HEK293T (cell line): ENCODE data around the gene SOX6.

Experiments used
- SP1 ChIP-seq: fragments of 450-650 bp; IDR thresholded peaks from 2 replicates; pipeline ENCODE4 v1.6.1; 2017
- TARDBP ChIP-seq: fragments of 450-650 bp; IDR thresholded peaks from 2 replicates; pipeline ENCODE4 v1.6.1; 2016

DNA sequence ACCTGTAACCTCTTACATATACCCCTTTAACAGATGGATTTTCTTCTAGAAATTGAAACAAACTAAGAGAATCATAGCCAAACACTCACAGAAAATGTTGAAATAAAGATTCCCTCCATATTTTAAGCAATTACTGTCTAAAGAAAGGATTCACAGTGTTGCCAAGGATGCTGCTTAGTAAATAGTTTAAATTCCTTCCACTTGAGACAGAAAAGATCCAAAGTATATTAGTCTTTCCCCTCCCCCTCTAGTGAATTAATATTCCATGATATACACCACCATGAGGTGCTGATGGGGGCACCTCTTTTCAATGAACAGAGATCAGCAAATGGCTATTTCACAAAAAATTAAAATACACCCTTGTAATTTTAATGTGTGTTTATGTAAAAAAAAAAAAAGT is 186.8 kb downstream of the SOX6 start:
- TF ChIP-seq SP1 (no peak), TARDBP (no peak)
